ENCODE data around the gene BCAT1. TPM values are rescaled to one million over a fixed set of nuclear protein-coding genes. Genes with fewer than 3 reads are reported as not detected.

BCAT1 gene
- total and polyA plus RNA-seq, 2 donors (not counting 1 experiment from before 2014, with no cell fraction given) = 0.33 to 9.6 TPM

DNA sequence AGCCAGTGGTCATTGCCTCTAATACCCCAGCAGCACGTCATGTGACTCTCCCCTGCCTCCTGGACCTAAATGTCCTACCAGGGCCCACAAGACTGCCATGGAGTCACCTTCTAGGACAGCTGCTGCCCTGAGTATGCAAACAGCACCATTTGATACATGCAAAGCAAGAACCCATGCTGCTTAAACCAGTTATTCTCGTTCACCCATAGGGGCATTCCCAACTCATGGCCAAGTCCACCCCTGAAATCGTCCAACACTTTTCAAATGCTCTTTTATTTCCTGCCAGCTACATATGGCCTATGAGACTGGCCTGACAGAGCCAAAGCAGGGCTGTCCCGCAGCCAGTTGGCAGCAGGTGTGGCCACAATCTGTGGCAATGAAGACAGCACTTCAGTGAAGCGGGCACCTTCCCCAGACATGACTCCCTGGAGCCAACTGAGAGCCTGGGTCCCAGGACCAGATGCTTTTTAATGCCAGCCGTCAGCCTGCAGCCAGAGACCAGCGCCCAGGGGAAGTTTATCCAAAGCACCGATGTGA, 99.9 kb downstream of the BCAT1 start:
- H3K4me1 Mint-ChIP-seq = no peaks in the 10 kb centered on the region
- Histone ChIP-seq H3K36me3 (replicated peaks in 1 of 2; ENCODE audit: control extremely low read depth in 1 of 2, control insufficient read depth in 1 of 2, extremely low read depth in 1 of 2, insufficient read depth in 2 of 2, low read length in 1 of 2) (no peaks in the 10 kb centered on the region), H4K20me1 (ENCODE audit: control insufficient read depth, insufficient read depth, low read length, poor library complexity, severe bottlenecking) (no peaks in the 10 kb centered on the region), H3K4me2 (replicated peaks; ENCODE audit: low read depth, low read length, poor library complexity, severe bottlenecking) (no peak overlapping the region), H3K27me3 (replicated peaks in 1 of 4; ENCODE audit: control extremely low read depth in 1 of 4, control insufficient read depth in 3 of 4, insufficient read depth in 4 of 4, low read length in 3 of 4) (no peaks in the 10 kb centered on the region), H3K27ac (ENCODE audit: low read length in 2 of 2) (no peak overlapping the region), H3K9ac (ENCODE audit: low read length) (no peak overlapping the region), H2AFZ (ENCODE audit: insufficient read depth, low read depth, low read length, poor library complexity, severe bottlenecking) (no peak overlapping the region), H3K9me3 (ENCODE audit: control extremely low read depth in 1 of 3, control insufficient read depth in 2 of 3, insufficient read depth in 1 of 3, low read length in 2 of 3) (no peaks in the 10 kb centered on the region), H3K79me2 (ENCODE audit: control insufficient read depth, insufficient read depth, low read length) (no peaks in the 10 kb centered on the region), H3K4me3 (ENCODE audit: control extremely low read depth in 1 of 5, extremely low read depth in 1 of 5, insufficient read depth in 1 of 5, low read depth in 2 of 5, low read length in 4 of 5) (no peak overlapping the region), H3K4me1 (ENCODE audit: control insufficient read depth in 2 of 2, insufficient read depth in 2 of 2, low read length in 2 of 2) (no peaks in the 10 kb centered on the region)
- ChIA-PET POLR2A (no interaction called here), CTCF (interaction anchor here (0.5 to 1.5 kb wide), 2 partner anchors 11 to 1232 kb away, joined by 3 to 5 read pairs; no protein-coding TSS in a partner anchor)
- DNase-seq (no peak), ATAC-seq (ENCODE audit: low read depth) (no peak)
- no peak overlapping the region for H3K4me3 Mint-ChIP-seq
- no peak for TF ChIP-seq CTCF (IDR thresholded peaks at IDR 0.05)
- no peak for TF ChIP-seq EZH2 (IDR thresholded peaks at IDR 0.05; ENCODE audit: borderline replicate concordance, insufficient read depth, low read depth, low read length, poor library complexity, severe bottlenecking)
- no peak overlapping the region for H3K27ac Mint-ChIP-seq
- intact Hi-C loops (cut with micrococcal nuclease) = no loop called here
- H3K27me3 Mint-ChIP-seq = no peaks in the 10 kb centered on the region
- no peaks in the 10 kb centered on the region for H3K9me3 Mint-ChIP-seq (ENCODE audit: insufficient read depth)
- 96% methylated on average over 8 of the region's 8 CpGs for WGBS (ENCODE audit: insufficient coverage)

DNA sequence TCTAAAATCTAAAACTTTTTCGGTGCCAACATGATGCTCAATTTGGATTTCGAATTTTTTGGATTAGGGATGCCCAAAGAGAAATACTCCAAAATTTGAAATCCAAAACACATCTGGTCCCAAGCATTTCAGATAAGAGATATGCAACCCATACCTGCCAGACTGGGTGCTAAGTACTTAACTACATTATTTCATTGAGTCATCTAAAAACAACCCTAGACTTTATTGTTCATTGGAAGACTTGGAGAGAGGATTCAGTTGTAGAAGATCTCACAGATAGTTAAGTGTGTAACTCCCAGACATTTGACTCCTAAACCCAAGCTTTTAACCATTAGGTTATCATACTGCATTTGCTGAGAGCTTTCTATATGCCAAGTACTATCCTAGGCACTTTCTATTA, 102.2 kb downstream of the BCAT1 start:
- Histone ChIP-seq H3K9me3 (ENCODE audit: control extremely low read depth in 1 of 3, control insufficient read depth in 2 of 3, insufficient read depth in 1 of 3, low read length in 2 of 3) (no peaks in the 10 kb centered on the region), H4K20me1 (ENCODE audit: control insufficient read depth, insufficient read depth, low read length, poor library complexity, severe bottlenecking) (no peaks in the 10 kb centered on the region), H3K27me3 (replicated peaks in 1 of 4; ENCODE audit: control extremely low read depth in 1 of 4, control insufficient read depth in 3 of 4, insufficient read depth in 4 of 4, low read length in 3 of 4) (no peaks in the 10 kb centered on the region), H3K36me3 (replicated peaks in 1 of 2; ENCODE audit: control extremely low read depth in 1 of 2, control insufficient read depth in 1 of 2, extremely low read depth in 1 of 2, insufficient read depth in 2 of 2, low read length in 1 of 2) (no peaks in the 10 kb centered on the region), H3K4me1 (ENCODE audit: control insufficient read depth in 2 of 2, insufficient read depth in 2 of 2, low read length in 2 of 2) (no peaks in the 10 kb centered on the region), H3K4me2 (replicated peaks; ENCODE audit: low read depth, low read length, poor library complexity, severe bottlenecking) (no peak overlapping the region), H3K79me2 (ENCODE audit: control insufficient read depth, insufficient read depth, low read length) (no peaks in the 10 kb centered on the region), H2AFZ (ENCODE audit: insufficient read depth, low read depth, low read length, poor library complexity, severe bottlenecking) (no peak overlapping the region), H3K9ac (ENCODE audit: low read length) (no peak overlapping the region), H3K4me3 (ENCODE audit: control extremely low read depth in 1 of 5, extremely low read depth in 1 of 5, insufficient read depth in 1 of 5, low read depth in 2 of 5, low read length in 4 of 5) (no peak overlapping the region), H3K27ac (ENCODE audit: low read length in 2 of 2) (no peak overlapping the region)
- H3K4me3 Mint-ChIP-seq = no peak overlapping the region
- no peak overlapping the region for H3K27ac Mint-ChIP-seq
- intact Hi-C loops (cut with micrococcal nuclease) = no loop called here
- DNase-seq = no peak
- no peak for ATAC-seq (ENCODE audit: low read depth)
- no peak for TF ChIP-seq EZH2 (IDR thresholded peaks at IDR 0.05; ENCODE audit: borderline replicate concordance, insufficient read depth, low read depth, low read length, poor library complexity, severe bottlenecking)
- TF ChIP-seq CTCF (IDR thresholded peaks at IDR 0.05) = no peak
- CTCF ChIA-PET = interaction anchor here (1.8 kb wide), 1 partner anchor 9 kb away, joined by 7 read pairs; no protein-coding TSS in a partner anchor
- no peaks in the 10 kb centered on the region for H3K4me1 Mint-ChIP-seq
- H3K27me3 Mint-ChIP-seq = no peaks in the 10 kb centered on the region
- POLR2A ChIA-PET = no interaction called here
- H3K9me3 Mint-ChIP-seq (ENCODE audit: insufficient read depth) = no peaks in the 10 kb centered on the region
- no CpG with 5 or more reads among the region's 2 CpGs for WGBS (ENCODE audit: insufficient coverage)

All from B cell (primary cell).